Ovary (tissue), 9 donors: ENCODE results near the gene RXRG. TPM values are rescaled to one million over a fixed set of nuclear protein-coding genes. Genes with fewer than 3 reads are reported as not detected.

ENCODE experiments used
- DNase-seq, 5 donors: peaks; one replicate each; pipeline ENCODE4 v3.0.0-alpha.2; 2019 to 2020
- H3K27ac ChIP-seq, 2 donors: fragments of 200-600 bp; one replicate each; pipeline versions ENCODE4 v1.5.1 to v1.8.0; 2019 to 2022
- H3K27me3 ChIP-seq: fragments of 200-600 bp; one replicate; pipeline ENCODE4 v1.8.0; 2022
- H3K36me3 ChIP-seq: fragments of 200-600 bp; sonication (generic); one replicate; pipeline ENCODE4 v1.5.1; 2019
- H3K4me1 ChIP-seq: one replicate; pipeline ENCODE4 v1.8.1; 2013; ENCODE audit warnings: mild to moderate bottlenecking, moderate library complexity; ENCODE audit not compliant: insufficient read depth
- H3K4me3 ChIP-seq: fragments of 200-600 bp; sonication (generic); one replicate; pipeline ENCODE4 v1.5.1; 2017
- H3K9me3 ChIP-seq, 2 donors: fragments of 200-600 bp in 1 of 2; sonication (generic) in 1 of 2; one replicate each; pipeline versions ENCODE4 v1.5.1 to v1.8.1; 2013 to 2019; ENCODE audit warnings: mild to moderate bottlenecking in 1 of 2, moderate library complexity in 1 of 2
- CTCF ChIP-seq, 3 donors: fragments of 450-650 bp in 2 of 3; fragments of 200-600 bp in 1 of 3; IDR thresholded peaks; one replicate each; pipeline versions ENCODE4 v1.5.1 to v1.8.0; 2016 to 2022; ENCODE audit warnings: antibody characterized with exemption in 3 of 3, mild to moderate bottlenecking in 1 of 3
- EP300 ChIP-seq: sonication (generic); formaldehyde crosslinking; IDR thresholded peaks from one replicate; pipeline ENCODE4 v1.6.1; 2017; ENCODE audit warnings: antibody characterized with exemption
- POLR2A ChIP-seq: fragments of 450-650 bp; IDR thresholded peaks from one replicate; pipeline ENCODE4 v1.6.1; 2017; ENCODE audit warnings: antibody characterized with exemption, mild to moderate bottlenecking, moderate library complexity
- WGBS, 3 donors: extraction: QIAGEN DNeasy Blood & Tissue Kit in 1 of 3; methylation state at CpG; one replicate each; pipeline versions ENCODE4 v1.1.5 to v1.1.7; 2013 to 2017; 5-methylcytosine and 5-hydroxymethylcytosine counted together
- intact Hi-C, 4 donors: fragments of 100-400 bp; cut with DNase I; formaldehyde crosslinking; loops; one replicate each; pipeline versions ENCODE4 v1.11.0 to v1.15.1; 2022 to 2023
- polyA plus RNA-seq, 2 donors: library from polyadenylated mRNA; stranded (reverse); fragments of 200-250 nt in 1 of 2; fragments of 350-450 nt in 1 of 2; fragmentation: Illumina TruSeq in 1 of 2; extraction: RNeasy Lipid Tissue Mini Kit (QIAGEN cat#74804) in 1 of 2; gene quantifications; one replicate each; pipeline ENCODE4 v1.2.3, GENCODE V29; 2013 to 2014
- total RNA-seq, 7 donors: library from RNA; depleted of rRNA in 2 of 7; stranded (reverse); fragments of >200 nt in 2 of 7; fragmentation: NEBNext Ultra II Directional in 3 of 7; extraction: Animal tissue kit (Norgen Biotek cat#: 25700) in 3 of 7; gene quantifications; one replicate each; pipeline versions ENCODE4 v1.1.0 to v1.2.4, GENCODE V29; 2016 to 2023
- donor health status: DM: no; HTN: no; CAD: no; lungs with moderate emphysema.
- donor health status: DM: no; HTN: no; CAD: no.
- donor health status: Bipolar disorder and iron deficiency.
- donor health status: DM: yes; HTN: yes; CAD: no.
- donor health status: DM: no; HTN: no; CAD: no.
- donor health status: DM: yes; HTN: yes; CAD: no.

Gene RXRG
- total and polyA plus RNA-seq, 9 donors, result 0.80 to 6.6 (median 1.8) TPM; not detected in 1

GRCh38 chr1:165411396-165411795, 33.5 kb downstream of the RXRG start:
- intact Hi-C loops, result no loop called here
- no peak overlapping the region for H3K4me3 ChIP-seq
- 30 to 48% (median 43%) methylated on average over 2 of the region's 2 CpGs for WGBS, 3 donors
- no peak for TF ChIP-seq POLR2A
- TF ChIP-seq EP300, result no peak
- no peak for TF ChIP-seq CTCF (IDR thresholded peaks at IDR 0.05)
- no peaks in the 10 kb centered on the region for H3K36me3 ChIP-seq
- no peak for DNase-seq
- no peaks in the 10 kb centered on the region for H3K27me3 ChIP-seq
- H3K4me1 ChIP-seq, result no peaks in the 10 kb centered on the region
- H3K27ac ChIP-seq, result no peak overlapping the region
- H3K9me3 ChIP-seq, result no peaks in the 10 kb centered on the region

- no peak overlapping the region for H3K4me3 ChIP-seq
- no peaks in the 10 kb centered on the region for H3K4me1 ChIP-seq
- H3K36me3 ChIP-seq, result no peaks in the 10 kb centered on the region
- TF ChIP-seq POLR2A (no peak), EP300 (no peak), CTCF (IDR thresholded peaks at IDR 0.05) (no peak)
- no peaks in the 10 kb centered on the region for H3K9me3 ChIP-seq
- intact Hi-C loops, result loop anchor here in 1 of 4 donors (5.0 kb wide), 1 partner anchor 177 kb away; no protein-coding TSS in a partner anchor
- 53 to 74% (median 69%) methylated on average over 4 of the region's 4 CpGs for WGBS, 3 donors
- H3K27me3 ChIP-seq, result no peaks in the 10 kb centered on the region
- no peak overlapping the region for H3K27ac ChIP-seq
- no peak for DNase-seq
Measured at GRCh38 chr1:165409657-165410358, 35.1 kb downstream of the RXRG start.

- H3K36me3 ChIP-seq, result no peaks in the 10 kb centered on the region
- no peak for DNase-seq
- 52 to 53% (median 53%) methylated on average over 6 of the region's 6 CpGs for WGBS, 3 donors
Measured at GRCh38 chr1:165408518-165408917, 36.4 kb downstream of the RXRG start.

GRCh38 chr1:165407398-165407797, 37.5 kb downstream of the RXRG start:
- no peaks in the 10 kb centered on the region for H3K36me3 ChIP-seq
- H3K4me3 ChIP-seq, result no peak overlapping the region
- H3K9me3 ChIP-seq, result no peaks in the 10 kb centered on the region
- DNase-seq, result no peak
- H3K4me1 ChIP-seq, result no peaks in the 10 kb centered on the region
- intact Hi-C loops, result loop anchor here in 1 of 4 donors (5.0 kb wide), 1 partner anchor 180 kb away; no protein-coding TSS in a partner anchor
- no peak overlapping the region for H3K27ac ChIP-seq
- WGBS, 3 donors, result 83 to 88% (median 86%) methylated on average over 4 of the region's 4 CpGs
- TF ChIP-seq EP300, result no peak
- TF ChIP-seq CTCF (IDR thresholded peaks at IDR 0.05), result no peak
- no peak for TF ChIP-seq POLR2A
- no peaks in the 10 kb centered on the region for H3K27me3 ChIP-seq

More at GRCh38 chr1:165408518-165408917, 36.4 kb downstream of the RXRG start:
- Histone ChIP-seq H3K27me3 (no peaks in the 10 kb centered on the region), H3K4me3 (no peak overlapping the region), H3K9me3 (no peaks in the 10 kb centered on the region), H3K27ac (no peak overlapping the region), H3K4me1 (no peaks in the 10 kb centered on the region)
- no peak for TF ChIP-seq POLR2A
- TF ChIP-seq EP300, result no peak
- intact Hi-C loops, result loop anchor here in 1 of 4 donors (5.0 kb wide), 1 partner anchor 179 kb away; no protein-coding TSS in a partner anchor

- Histone ChIP-seq H3K9me3 (no peaks in the 10 kb centered on the region), H3K27ac (no peak overlapping the region), H3K4me1 (no peaks in the 10 kb centered on the region), H3K27me3 (no peaks in the 10 kb centered on the region), H3K4me3 (no peak overlapping the region), H3K36me3 (no peaks in the 10 kb centered on the region)
- WGBS, 3 donors, result 33 to 37% (median 35%) methylated on average over 3 of the region's 3 CpGs
- DNase-seq, result no peak
- intact Hi-C loops, result no loop called here
- TF ChIP-seq POLR2A (no peak), CTCF (IDR thresholded peaks at IDR 0.05) (peak in 1 of 3 donors; percentile 9), EP300 (no peak)
Measured at GRCh38 chr1:165403835-165404482, 41.0 kb downstream of the RXRG start.
